HG02571 (cell line): Measurements from ENCODE around the gene USP21.
A peak's percentile ranks its signal among the peaks of the same experiment; 100 is the strongest.

Experiments used
- ATAC-seq: cut with Tn5 transposase; IDR thresholded peaks from one replicate; pipeline ENCODE4 v1.9.1; 2021; ENCODE audit warnings: mild to moderate bottlenecking, moderate library complexity; ENCODE audit not compliant: unreplicated experiment

USP21 gene

GRCh38 chr1:161168906-161169305 lies 9.6 kb downstream of the USP21 start:
- ATAC-seq = no peak

- no peak for ATAC-seq
Observed at GRCh38 chr1:161171191-161171590, 11.9 kb downstream of the USP21 start.

GRCh38 chr1:161171696-161172095 lies 12.4 kb downstream of the USP21 start:
- no peak for ATAC-seq

- no peak for ATAC-seq
Observed at GRCh38 chr1:161172349-161172748, 13.0 kb downstream of the USP21 start.

- no peak for ATAC-seq
Observed at GRCh38 chr1:161172776-161173376, 13.6 kb downstream of the USP21 start.

GRCh38 chr1:161173711-161174110 lies 14.4 kb downstream of the USP21 start:
- no peak for ATAC-seq

GRCh38 chr1:161174911-161175310 lies 15.6 kb downstream of the USP21 start:
- no peak for ATAC-seq

- ATAC-seq = no peak
Observed at GRCh38 chr1:161175771-161176453, 16.6 kb downstream of the USP21 start.

- no peak for ATAC-seq
Observed at GRCh38 chr1:161176468-161177111, 17.3 kb downstream of the USP21 start.

GRCh38 chr1:161177112-161177935 lies 18.0 kb downstream of the USP21 start, which contains the start of gene B4GALT3:
TSS of gene B4GALT3 (minus strand) at chr1:161177507. CDS start at chr1:161176060, 1,447 bp downstream.
- peak; percentile 87 for ATAC-seq

GRCh38 chr1:161177936-161178244 lies 18.6 kb downstream of the USP21 start:
- ATAC-seq = no peak

- no peak for ATAC-seq
Observed at GRCh38 chr1:161179698-161180097, 20.4 kb downstream of the USP21 start.

- no peak for ATAC-seq
Observed at GRCh38 chr1:161180639-161181038, 21.3 kb downstream of the USP21 start.

GRCh38 chr1:161182214-161182613 lies 22.9 kb downstream of the USP21 start:
- ATAC-seq = no peak

GRCh38 chr1:161185282-161185682 lies 26.0 kb downstream of the USP21 start:
- ATAC-seq = peak; percentile 69

- ATAC-seq = peak; percentile 11
Observed at GRCh38 chr1:161185732-161186311, 26.5 kb downstream of the USP21 start.

- no peak for ATAC-seq
Observed at GRCh38 chr1:161187311-161187710, 28.0 kb downstream of the USP21 start.

GRCh38 chr1:161188381-161188780 lies 29.1 kb downstream of the USP21 start:
- ATAC-seq = no peak

GRCh38 chr1:161189036-161189435 lies 29.7 kb downstream of the USP21 start:
- ATAC-seq = no peak

GRCh38 chr1:161190962-161191521 lies 31.7 kb downstream of the USP21 start:
- no peak for ATAC-seq

GRCh38 chr1:161191971-161192370 lies 32.7 kb downstream of the USP21 start:
- no peak for ATAC-seq
